DMS53 treated with DMSO at 0.1 percent for 48 hours (cell line): ENCODE measurements around the gene BIRC5.
"Not testable (repeated sequence)": the region's sequence is repeated elsewhere in the genome, so short reads cannot be mapped to it uniquely, and the experiment has no call there.

Experiments used
- DNase-seq: peaks from one replicate; lab custom pipeline; 2025; ENCODE audit not compliant: unreplicated experiment; lab: John Stamatoyannopoulos, UW

BIRC5 gene

GRCh38 chr17:78214016-78214705 lies at the start of gene BIRC5:
BIRC5 (plus strand) TSS chr17:78214253; CDS start chr17:78214317, 64 bp downstream.
- DNase-seq, result peak; percentile 75

- DNase-seq, result no peak
Measured at GRCh38 chr17:78164748-78165607, 49.1 kb upstream of the BIRC5 start.

GRCh38 chr17:78166416-78166815 lies 47.6 kb upstream of the BIRC5 start:
- no peak for DNase-seq

GRCh38 chr17:78168242-78168902 lies 45.7 kb upstream of the BIRC5 start, which contains the start of gene SYNGR2:
SYNGR2 (plus strand) TSS chr17:78168581; CDS start chr17:78168617, 36 bp downstream.
- peak; percentile 66 for DNase-seq

- DNase-seq, result peak; percentile 31
Measured at GRCh38 chr17:78168903-78169793, 44.9 kb upstream of the BIRC5 start.

- no peak for DNase-seq
Measured at GRCh38 chr17:78170692-78171590, 43.1 kb upstream of the BIRC5 start.

- not testable (repeated sequence) for DNase-seq
Measured at GRCh38 chr17:78171591-78172248, 42.3 kb upstream of the BIRC5 start.

- no peak for DNase-seq
Measured at GRCh38 chr17:78172249-78173051, 41.6 kb upstream of the BIRC5 start.

GRCh38 chr17:78173097-78173715 lies 40.8 kb upstream of the BIRC5 start:
- DNase-seq, result no peak

- peak; percentile 93 for DNase-seq
Measured at GRCh38 chr17:78174346-78174869, 39.6 kb upstream of the BIRC5 start.

GRCh38 chr17:78174870-78175642 lies 39.0 kb upstream of the BIRC5 start:
- DNase-seq, result peak; percentile 92

- no peak for DNase-seq
Measured at GRCh38 chr17:78175643-78175981, 38.4 kb upstream of the BIRC5 start.

GRCh38 chr17:78176548-78177025 lies 37.5 kb upstream of the BIRC5 start:
- DNase-seq, result no peak

GRCh38 chr17:78179372-78179771 lies 34.7 kb upstream of the BIRC5 start:
- no peak for DNase-seq

- DNase-seq, result no peak
Measured at GRCh38 chr17:78180083-78180482, 34.0 kb upstream of the BIRC5 start.

GRCh38 chr17:78180508-78180907 lies 33.5 kb upstream of the BIRC5 start:
- no peak for DNase-seq

GRCh38 chr17:78182504-78182903 lies 31.5 kb upstream of the BIRC5 start:
- DNase-seq, result no peak
